Mucosa of gallbladder (tissue), 1 donor: ENCODE measurements around the gene TMCO4. TPM values are rescaled to one million over a fixed set of nuclear protein-coding genes. Genes with fewer than 3 reads are reported as not detected.

ENCODE experiments used
- DNase-seq: peaks from one replicate; pipeline ENCODE4 v3.0.0-alpha.2; 2020; ENCODE audit warnings: low spot score
- total RNA-seq: library from RNA; stranded (reverse); gene quantifications from one replicate; pipeline ENCODE4 v1.2.1, GENCODE V29; 2021
- donor health status: DM: no; HTN: no; CAD: no.

TMCO4 gene
- total RNA-seq, 1 donor from 2014 or later, result 31.1 TPM

GRCh38 chr1:19775831-19776230, 23.9 kb downstream of the TMCO4 start:
- no peak for DNase-seq

- no peak for DNase-seq
These were observed 24.4 kb downstream of the TMCO4 start for GRCh38 chr1:19775317-19775716.

GRCh38 chr1:19774180-19774785, 25.4 kb downstream of the TMCO4 start:
- no peak for DNase-seq

- DNase-seq, result no peak
These were observed 26.2 kb downstream of the TMCO4 start for GRCh38 chr1:19773485-19773884.

GRCh38 chr1:19772053-19772452, 27.7 kb downstream of the TMCO4 start:
- DNase-seq, result no peak

GRCh38 chr1:19771350-19771749, 28.4 kb downstream of the TMCO4 start:
- DNase-seq, result no peak

- DNase-seq, result no peak
These were observed 29.1 kb downstream of the TMCO4 start for GRCh38 chr1:19770436-19771190.

GRCh38 chr1:19769211-19769932, 30.3 kb downstream of the TMCO4 start:
- no peak for DNase-seq

- DNase-seq, result no peak
These were observed 31.1 kb downstream of the TMCO4 start for GRCh38 chr1:19768353-19769210.

- no peak for DNase-seq
These were observed 34.1 kb downstream of the TMCO4 start for GRCh38 chr1:19765623-19766022.

- no peak for DNase-seq
These were observed 34.9 kb downstream of the TMCO4 start for GRCh38 chr1:19764848-19765247.

GRCh38 chr1:19762175-19762779, 37.4 kb downstream of the TMCO4 start:
- no peak for DNase-seq

GRCh38 chr1:19759740-19760089, 40.0 kb downstream of the TMCO4 start:
- no peak for DNase-seq

- no peak for DNase-seq
These were observed 41.4 kb downstream of the TMCO4 start for GRCh38 chr1:19758227-19758830.

GRCh38 chr1:19757641-19758040, 42.1 kb downstream of the TMCO4 start:
- no peak for DNase-seq

GRCh38 chr1:19756480-19756879, 43.2 kb downstream of the TMCO4 start:
- no peak for DNase-seq

GRCh38 chr1:19754482-19754881, 45.2 kb downstream of the TMCO4 start:
- peak; percentile 72 for DNase-seq

- DNase-seq, result no peak
These were observed 47.5 kb downstream of the TMCO4 start for GRCh38 chr1:19752083-19752696.

GRCh38 chr1:19750882-19751276, 48.8 kb downstream of the TMCO4 start:
- no peak for DNase-seq

GRCh38 chr1:19750101-19750881, 49.4 kb downstream of the TMCO4 start:
- DNase-seq, result no peak
